Measurements from ENCODE around the gene RNASE11.

Gene RNASE11

DNA sequence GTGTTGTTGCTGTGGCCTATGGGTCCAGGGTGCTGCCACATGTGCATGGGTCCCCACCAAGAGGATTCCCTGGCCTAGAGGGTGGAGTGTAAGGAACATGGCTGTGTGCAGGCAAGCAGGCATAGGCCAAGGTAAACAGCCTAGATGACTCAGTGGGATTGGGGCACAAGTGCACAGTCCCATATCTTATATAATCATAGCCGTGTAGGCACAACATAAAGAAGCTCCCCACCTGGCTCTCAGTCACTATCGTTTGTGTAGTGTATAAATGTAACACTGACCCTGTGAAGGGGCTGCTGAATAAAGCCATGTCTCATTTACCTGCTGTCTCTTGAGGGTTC lies 19.1 kb upstream of the RNASE11 start:
- Histone ChIP-seq H3K27me3 (ENCODE audit: insufficient read depth, low read length, poor library complexity) (peaks cover 11% of the 10 kb centered on the region), H3K9ac (ENCODE audit: low read depth, low read length) (no peak overlapping the region), H3K4me3 (ENCODE audit: low read depth in 1 of 2, low read length in 2 of 2) (no peak overlapping the region), H3K27ac (ENCODE audit: low read length) (no peak overlapping the region), H2AFZ (ENCODE audit: low read depth, low read length) (no peak overlapping the region), H3K4me2 (ENCODE audit: insufficient read depth, low read length) (no peak overlapping the region), H4K20me1 (ENCODE audit: insufficient read depth, low read length) (no peaks in the 10 kb centered on the region), H3K79me2 (ENCODE audit: insufficient read depth, low read length) (no peaks in the 10 kb centered on the region), H3K36me3 (ENCODE audit: insufficient read depth, low read length) (no peaks in the 10 kb centered on the region), H3K4me1 (ENCODE audit: insufficient read depth, low read length) (peaks cover 32% of the 10 kb centered on the region), H3K9me3 (ENCODE audit: insufficient read depth, low read length, severe bottlenecking) (no peaks in the 10 kb centered on the region)
- TF ChIP-seq EZH2 (IDR thresholded peaks at IDR 0.05; ENCODE audit: borderline replicate concordance, low read depth, low read length, severe bottlenecking) = no peak
- TF ChIP-seq, protein P1, sequence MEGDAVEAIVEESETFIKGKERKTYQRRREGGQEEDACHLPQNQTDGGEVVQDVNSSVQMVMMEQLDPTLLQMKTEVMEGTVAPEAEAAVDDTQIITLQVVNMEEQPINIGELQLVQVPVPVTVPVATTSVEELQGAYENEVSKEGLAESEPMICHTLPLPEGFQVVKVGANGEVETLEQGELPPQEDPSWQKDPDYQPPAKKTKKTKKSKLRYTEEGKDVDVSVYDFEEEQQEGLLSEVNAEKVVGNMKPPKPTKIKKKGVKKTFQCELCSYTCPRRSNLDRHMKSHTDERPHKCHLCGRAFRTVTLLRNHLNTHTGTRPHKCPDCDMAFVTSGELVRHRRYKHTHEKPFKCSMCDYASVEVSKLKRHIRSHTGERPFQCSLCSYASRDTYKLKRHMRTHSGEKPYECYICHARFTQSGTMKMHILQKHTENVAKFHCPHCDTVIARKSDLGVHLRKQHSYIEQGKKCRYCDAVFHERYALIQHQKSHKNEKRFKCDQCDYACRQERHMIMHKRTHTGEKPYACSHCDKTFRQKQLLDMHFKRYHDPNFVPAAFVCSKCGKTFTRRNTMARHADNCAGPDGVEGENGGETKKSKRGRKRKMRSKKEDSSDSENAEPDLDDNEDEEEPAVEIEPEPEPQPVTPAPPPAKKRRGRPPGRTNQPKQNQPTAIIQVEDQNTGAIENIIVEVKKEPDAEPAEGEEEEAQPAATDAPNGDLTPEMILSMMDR (IDR thresholded peaks at IDR 0.05; ENCODE audit: borderline replicate concordance, extremely low read depth, low read length, poor library complexity, severe bottlenecking) = no peak
- DNase-seq = no peak
- ATAC-seq (ENCODE audit: insufficient read depth, low read depth) = no peak

DNA sequence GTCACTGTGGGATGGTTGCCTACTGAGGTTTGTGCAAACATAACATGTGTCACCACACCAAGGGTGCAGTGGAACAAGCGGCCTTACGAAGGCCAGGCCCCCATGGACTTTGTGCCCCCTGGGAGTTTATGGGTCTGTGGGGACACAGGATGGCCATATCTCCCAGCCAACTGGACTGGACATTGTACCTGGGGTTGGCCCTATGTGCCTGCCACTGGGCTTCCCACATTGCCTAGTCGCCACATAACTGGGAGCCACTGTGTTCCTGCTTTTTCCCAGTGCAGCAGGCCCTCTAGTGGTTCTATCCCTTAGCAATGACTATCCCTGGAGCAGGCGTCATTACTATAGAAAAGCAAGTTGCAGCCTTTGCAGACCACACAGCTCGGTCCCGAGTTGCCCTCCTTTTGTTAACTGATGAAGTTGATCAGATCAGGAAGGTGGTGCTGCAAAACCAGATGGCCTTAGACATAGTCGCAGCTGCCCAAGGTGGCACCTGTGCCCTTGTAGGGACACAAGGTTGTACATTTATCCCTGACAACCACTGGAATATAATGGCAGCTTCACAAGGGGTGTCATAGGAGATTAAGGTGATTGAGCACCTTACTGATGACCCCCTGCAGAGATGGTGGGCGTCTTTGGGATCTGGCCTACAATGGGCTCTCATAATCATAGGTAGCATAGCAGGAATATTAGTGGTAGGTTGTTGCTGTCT lies 18.5 kb upstream of the RNASE11 start:
- Histone ChIP-seq H3K9ac (ENCODE audit: low read depth, low read length) (no peak overlapping the region), H3K27ac (ENCODE audit: low read length) (no peak overlapping the region), H3K4me3 (ENCODE audit: low read depth in 1 of 2, low read length in 2 of 2) (no peak overlapping the region), H3K4me1 (ENCODE audit: insufficient read depth, low read length) (peaks cover 27% of the 10 kb centered on the region), H3K4me2 (ENCODE audit: insufficient read depth, low read length) (no peak overlapping the region), H3K79me2 (ENCODE audit: insufficient read depth, low read length) (no peaks in the 10 kb centered on the region), H4K20me1 (ENCODE audit: insufficient read depth, low read length) (no peaks in the 10 kb centered on the region), H3K27me3 (ENCODE audit: insufficient read depth, low read length, poor library complexity) (peaks cover 11% of the 10 kb centered on the region), H3K9me3 (ENCODE audit: insufficient read depth, low read length, severe bottlenecking) (no peaks in the 10 kb centered on the region), H2AFZ (ENCODE audit: low read depth, low read length) (no peak overlapping the region), H3K36me3 (ENCODE audit: insufficient read depth, low read length) (no peaks in the 10 kb centered on the region)
- ATAC-seq (ENCODE audit: insufficient read depth, low read depth) (no peak), DNase-seq (no peak)
- TF ChIP-seq EZH2 (IDR thresholded peaks at IDR 0.05; ENCODE audit: borderline replicate concordance, low read depth, low read length, severe bottlenecking) = no peak
- TF ChIP-seq, protein P1 (IDR thresholded peaks at IDR 0.05; ENCODE audit: borderline replicate concordance, extremely low read depth, low read length, poor library complexity, severe bottlenecking) = peak; percentile 41

DNA sequence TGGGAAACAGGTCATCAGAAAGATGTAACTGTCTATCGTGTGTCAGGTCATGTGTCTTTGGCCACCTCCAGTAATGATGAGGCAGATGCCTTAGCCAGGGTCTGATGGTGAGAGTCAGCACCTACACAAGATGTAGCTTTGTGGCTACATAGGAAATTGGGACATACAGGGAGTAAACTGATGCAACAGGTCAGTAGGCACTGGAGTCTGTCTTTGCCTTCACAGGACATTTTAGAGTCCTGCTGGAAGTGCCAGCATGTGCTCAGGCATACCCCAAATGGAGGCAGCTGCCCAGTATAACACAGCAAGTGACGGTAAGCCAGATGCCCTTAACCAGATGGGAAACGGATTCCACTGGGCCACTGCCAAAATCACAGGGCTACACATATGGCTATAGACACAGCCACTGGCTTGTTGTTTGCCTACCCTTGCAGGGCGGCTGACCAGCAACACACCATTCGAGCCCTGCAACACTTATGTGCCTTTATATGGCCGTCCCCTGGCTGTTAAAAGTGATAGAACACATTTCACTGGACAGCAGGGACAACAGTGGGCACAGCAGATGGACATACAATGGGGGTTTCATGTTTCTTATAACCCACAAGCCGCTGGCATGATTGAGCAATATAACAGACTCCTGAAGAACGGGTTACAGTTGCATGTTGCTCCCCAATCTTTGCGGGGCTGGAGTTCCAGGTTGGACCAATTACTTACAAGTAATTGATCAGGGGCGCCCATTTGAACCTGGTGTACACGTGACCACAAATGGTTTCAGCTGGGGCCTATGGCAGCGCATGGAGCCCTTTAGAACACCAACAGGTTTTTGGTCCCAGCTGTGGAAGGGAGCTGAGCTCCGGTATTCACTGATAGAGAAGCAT lies 16.3 kb upstream of the RNASE11 start:
- Histone ChIP-seq H3K79me2 (ENCODE audit: insufficient read depth, low read length) (no peaks in the 10 kb centered on the region), H3K27ac (ENCODE audit: low read length) (no peak overlapping the region), H3K36me3 (ENCODE audit: insufficient read depth, low read length) (no peaks in the 10 kb centered on the region), H3K4me1 (ENCODE audit: insufficient read depth, low read length) (peaks cover 6% of the 10 kb centered on the region), H3K4me3 (ENCODE audit: low read depth in 1 of 2, low read length in 2 of 2) (no peak overlapping the region), H3K9ac (ENCODE audit: low read depth, low read length) (no peak overlapping the region), H3K9me3 (ENCODE audit: insufficient read depth, low read length, severe bottlenecking) (no peaks in the 10 kb centered on the region), H2AFZ (ENCODE audit: low read depth, low read length) (no peak overlapping the region), H3K27me3 (ENCODE audit: insufficient read depth, low read length, poor library complexity) (no peaks in the 10 kb centered on the region), H3K4me2 (ENCODE audit: insufficient read depth, low read length) (no peak overlapping the region), H4K20me1 (ENCODE audit: insufficient read depth, low read length) (no peaks in the 10 kb centered on the region)
- DNase-seq (no peak), ATAC-seq (ENCODE audit: insufficient read depth, low read depth) (no peak)
- TF ChIP-seq, protein P1 (IDR thresholded peaks at IDR 0.05; ENCODE audit: borderline replicate concordance, extremely low read depth, low read length, poor library complexity, severe bottlenecking) = no peak
- no peak for TF ChIP-seq EZH2 (IDR thresholded peaks at IDR 0.05; ENCODE audit: borderline replicate concordance, low read depth, low read length, severe bottlenecking)
